Type B pancreatic cell (in vitro differentiated cells): ENCODE measurements around the gene TMEM50B. TPM values are rescaled to one million over a fixed set of nuclear protein-coding genes. Genes with fewer than 3 reads are reported as not detected.

Experiments
- DNase-seq: peaks from one replicate; pipeline ENCODE4 v3.0.0; 2021; ENCODE audit warnings: mixed read lengths; ENCODE audit not compliant: unreplicated experiment; ENCODE audit errors: extremely low spot score
- H3K27ac Mint-ChIP-seq: 2 replicates; pipeline ENCODE4 v1.8.0; 2021; ENCODE audit warnings: mild to moderate bottlenecking, mixed read lengths
- H3K27me3 Mint-ChIP-seq: 2 replicates; pipeline ENCODE4 v1.8.0; 2021; ENCODE audit warnings: mixed read lengths
- H3K36me3 Mint-ChIP-seq: 2 replicates; pipeline ENCODE4 v1.8.0; 2021; ENCODE audit warnings: mixed read lengths
- H3K4me1 Mint-ChIP-seq: one replicate; pipeline ENCODE4 v1.8.0; 2021; ENCODE audit warnings: mixed read lengths; ENCODE audit not compliant: unreplicated experiment
- H3K4me3 Mint-ChIP-seq: 2 replicates; pipeline ENCODE4 v1.8.0; 2021; ENCODE audit warnings: mild to moderate bottlenecking, mixed read lengths
- H3K9me3 Mint-ChIP-seq: 2 replicates; pipeline ENCODE4 v1.8.0; 2021; ENCODE audit warnings: mixed read lengths
- CTCF ChIP-seq: fragments of 200-600 bp; sonication (generic); conservative IDR thresholded peaks from 2 replicates; pipeline ENCODE4 v1.5.0; 2021; ENCODE audit warnings: antibody characterized with exemption, mild to moderate bottlenecking
- total RNA-seq: library from RNA; stranded (reverse); gene quantifications from 2 replicates; pipeline ENCODE4 v1.2.1, GENCODE V29; 2021; ENCODE audit warnings: low replicate concordance

TMEM50B gene
- total RNA-seq, 1 donor from 2014 or later: 44.7 TPM

- Mint-ChIP-seq H3K4me1 (peaks cover 6% of the 10 kb centered on the region), H3K4me3 (peak overlapping the region; percentile 2), H3K9me3 (no peaks in the 10 kb centered on the region), H3K27me3 (no peaks in the 10 kb centered on the region), H3K36me3 (no peaks in the 10 kb centered on the region), H3K27ac (no peak overlapping the region)
- TF ChIP-seq CTCF: no peak
- no peak for DNase-seq
These were observed 9.2 kb upstream of the TMEM50B start for GRCh38 chr21:33488936-33489335.

- H3K4me3 Mint-ChIP-seq: no peak overlapping the region
- TF ChIP-seq CTCF: no peak
- no peaks in the 10 kb centered on the region for H3K36me3 Mint-ChIP-seq
- peaks cover 6% of the 10 kb centered on the region for H3K4me1 Mint-ChIP-seq
- no peaks in the 10 kb centered on the region for H3K9me3 Mint-ChIP-seq
- no peak overlapping the region for H3K27ac Mint-ChIP-seq
- no peak for DNase-seq
- no peaks in the 10 kb centered on the region for H3K27me3 Mint-ChIP-seq
These were observed 8.2 kb upstream of the TMEM50B start for GRCh38 chr21:33487996-33488395.

GRCh38 chr21:33481314-33481943, 1.7 kb upstream of the TMEM50B start:
- DNase-seq: no peak
- H3K4me3 Mint-ChIP-seq: peak overlapping the region; percentile 96

GRCh38 chr21:33480481-33481103, 818 bp upstream of the TMEM50B start:
- peaks cover 6% of the 10 kb centered on the region for H3K4me1 Mint-ChIP-seq
- peaks cover 4% of the 10 kb centered on the region for H3K36me3 Mint-ChIP-seq
- H3K4me3 Mint-ChIP-seq: peak overlapping the region; percentile 96
- no peaks in the 10 kb centered on the region for H3K27me3 Mint-ChIP-seq
- peak overlapping the region; percentile 97 for H3K27ac Mint-ChIP-seq
- no peaks in the 10 kb centered on the region for H3K9me3 Mint-ChIP-seq
- no peak for DNase-seq
- no peak for TF ChIP-seq CTCF

More at GRCh38 chr21:33481314-33481943, 1.7 kb upstream of the TMEM50B start:
- peaks cover 4% of the 10 kb centered on the region for H3K36me3 Mint-ChIP-seq
- peaks cover 6% of the 10 kb centered on the region for H3K4me1 Mint-ChIP-seq
- TF ChIP-seq CTCF: no peak
- H3K27me3 Mint-ChIP-seq: no peaks in the 10 kb centered on the region
- no peaks in the 10 kb centered on the region for H3K9me3 Mint-ChIP-seq
- H3K27ac Mint-ChIP-seq: peak overlapping the region; percentile 97

GRCh38 chr21:33478935-33479678, 667 bp downstream of the TMEM50B start:
- no peaks in the 10 kb centered on the region for H3K9me3 Mint-ChIP-seq
- TF ChIP-seq CTCF: peak; percentile 38
- H3K4me1 Mint-ChIP-seq: peaks cover 6% of the 10 kb centered on the region
- DNase-seq: peak; percentile 69
- peaks cover 4% of the 10 kb centered on the region for H3K36me3 Mint-ChIP-seq
- H3K27ac Mint-ChIP-seq: peak overlapping the region; percentile 89
- no peaks in the 10 kb centered on the region for H3K27me3 Mint-ChIP-seq
- H3K4me3 Mint-ChIP-seq: peak overlapping the region; percentile 94
